HG03066 (cell line): ENCODE results near the gene COL20A1.
"Not testable (repeated sequence)": the region's sequence is repeated elsewhere in the genome, so short reads cannot be mapped to it uniquely, and the experiment has no call there.

Experiments
- ATAC-seq: cut with Tn5 transposase; IDR thresholded peaks from one replicate; pipeline ENCODE4 v1.9.1; 2021; ENCODE audit warnings: low read depth; ENCODE audit not compliant: unreplicated experiment

Gene COL20A1

DNA sequence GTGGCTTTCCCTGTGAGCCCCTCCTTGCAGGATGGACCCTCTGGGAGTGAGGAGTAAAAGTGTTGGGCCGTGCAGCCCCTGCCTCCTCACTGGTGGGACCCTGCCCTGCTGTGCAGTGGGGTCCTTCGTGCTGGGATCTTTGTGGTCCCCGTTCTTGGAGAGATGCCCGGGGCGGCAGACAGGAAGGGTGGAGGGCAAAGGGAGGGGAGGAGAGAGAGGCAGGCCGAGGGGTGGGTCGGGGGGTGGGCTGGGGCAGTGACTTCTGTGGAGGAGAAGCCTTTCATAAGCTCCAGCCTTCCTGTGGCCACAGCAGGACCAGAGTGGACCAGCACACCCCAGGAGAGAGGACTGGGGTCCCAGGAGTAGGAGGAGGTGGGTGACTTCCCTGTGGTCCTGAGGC lies at the start of gene COL20A1:
TSS of gene COL20A1 (plus strand) at position 283 of the 400 bp plus-strand sequence. CDS start 1,922 bp downstream, outside the sequence.
- no peak for ATAC-seq

- ATAC-seq, result no peak
These were observed 49.3 kb upstream of the COL20A1 start for GRCh38 chr20:63243604-63244247.

GRCh38 chr20:63244468-63244867 lies 48.5 kb upstream of the COL20A1 start:
- no peak for ATAC-seq

DNA sequence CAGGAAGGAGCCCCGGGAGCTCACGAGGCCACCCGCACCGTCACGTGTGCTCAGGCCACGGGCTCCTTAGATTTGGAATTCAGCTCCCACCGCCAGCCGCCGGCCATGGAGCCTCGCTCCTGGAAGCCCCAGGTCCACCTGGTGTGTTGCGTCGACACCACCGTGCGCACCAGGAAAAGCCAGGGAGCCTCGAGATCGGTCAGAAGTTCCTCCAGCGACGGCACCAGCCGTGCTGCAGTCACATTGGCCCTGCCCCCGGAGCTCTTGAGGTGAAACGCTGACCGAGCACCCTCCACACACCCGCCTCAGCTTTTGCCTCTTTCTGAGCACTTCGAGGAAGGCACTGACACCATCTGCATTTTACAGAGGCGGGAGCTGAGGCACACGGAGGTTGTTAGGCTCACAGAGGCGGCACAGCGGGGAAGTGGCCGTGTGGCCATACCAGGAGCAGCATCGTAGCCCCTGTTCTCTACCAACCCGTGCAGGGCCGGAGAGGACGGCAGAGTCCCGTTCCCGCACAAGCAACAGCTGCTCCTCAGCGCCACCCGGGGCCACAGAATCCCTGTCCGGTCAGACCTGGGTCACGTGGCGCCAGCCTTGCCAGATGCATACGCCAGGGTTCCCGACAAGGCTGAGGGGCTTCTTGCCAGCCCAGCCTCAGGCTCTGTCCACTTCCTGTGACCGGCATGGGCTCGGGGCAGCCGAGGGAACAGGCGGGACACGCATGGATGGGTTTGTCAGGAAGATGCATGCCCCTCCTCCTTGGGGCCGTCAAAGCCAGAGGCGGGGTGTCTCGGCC lies 46.3 kb upstream of the COL20A1 start:
- no peak for ATAC-seq

DNA sequence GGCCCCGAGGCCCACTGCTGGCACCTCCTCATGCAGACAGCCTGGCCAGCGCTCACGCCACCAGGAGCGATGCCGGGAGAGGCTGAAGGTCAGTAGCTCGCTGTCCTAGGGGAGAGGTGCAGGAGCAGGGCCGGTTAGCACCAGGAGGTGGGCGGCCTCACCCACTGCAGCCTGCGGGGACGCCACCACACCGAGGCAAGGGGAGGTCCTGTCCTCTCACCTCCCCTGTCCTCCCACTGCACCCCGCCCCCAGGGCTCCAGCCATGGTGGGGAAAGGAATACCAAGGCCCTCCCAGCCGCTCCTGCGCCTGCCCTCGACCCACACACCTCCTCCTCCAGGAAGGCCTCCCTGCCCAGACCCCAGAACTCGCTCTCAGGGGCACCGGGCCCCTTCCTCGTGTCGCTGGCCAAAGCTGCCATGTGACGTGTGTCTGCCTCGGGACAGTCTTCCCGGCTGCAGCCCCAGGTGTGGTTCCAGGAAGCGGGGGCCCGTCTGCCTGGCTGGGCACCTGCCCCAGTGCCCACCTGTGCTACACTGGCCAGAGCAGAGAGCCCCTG lies 45.2 kb upstream of the COL20A1 start:
- no peak for ATAC-seq

GRCh38 chr20:63248835-63249591 lies 44.0 kb upstream of the COL20A1 start:
- no peak for ATAC-seq

GRCh38 chr20:63249891-63250290 lies 43.1 kb upstream of the COL20A1 start:
- no peak for ATAC-seq

- ATAC-seq, result not testable (repeated sequence)
These were observed 41.6 kb upstream of the COL20A1 start for GRCh38 chr20:63251350-63251749.

DNA sequence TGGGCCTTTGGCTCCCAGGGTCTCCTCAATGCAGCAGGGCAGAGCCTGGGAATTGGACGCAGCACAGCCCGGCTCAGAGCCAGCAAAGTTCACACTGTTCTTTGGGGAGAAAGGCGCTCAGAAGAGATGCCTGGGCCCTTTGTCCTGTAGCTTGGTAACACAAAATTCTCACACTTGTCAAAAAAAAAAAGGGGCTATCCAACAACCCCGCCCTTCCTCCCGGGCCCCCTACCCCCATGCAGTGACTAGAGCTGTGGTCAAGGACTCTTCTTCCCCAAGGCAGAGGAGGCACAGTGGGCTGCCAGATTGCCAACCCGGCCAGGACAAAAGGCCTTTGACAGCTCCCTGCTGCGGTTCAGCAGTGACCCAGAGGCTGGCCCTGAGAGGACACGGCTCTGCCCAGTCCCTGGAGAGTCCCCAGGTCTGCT lies 40.7 kb upstream of the COL20A1 start:
- ATAC-seq, result no peak

GRCh38 chr20:63253065-63253437 lies 39.9 kb upstream of the COL20A1 start:
- ATAC-seq, result no peak

GRCh38 chr20:63253438-63254231 lies 39.4 kb upstream of the COL20A1 start:
- no peak for ATAC-seq

GRCh38 chr20:63254232-63254605 lies 38.8 kb upstream of the COL20A1 start, which contains the start of gene NKAIN4:
TSS of gene NKAIN4 (minus strand) at chr20:63254463. CDS start at chr20:63254450, 13 bp downstream.
- no peak for ATAC-seq

GRCh38 chr20:63254606-63255384 lies 38.2 kb upstream of the COL20A1 start:
- no peak for ATAC-seq

DNA sequence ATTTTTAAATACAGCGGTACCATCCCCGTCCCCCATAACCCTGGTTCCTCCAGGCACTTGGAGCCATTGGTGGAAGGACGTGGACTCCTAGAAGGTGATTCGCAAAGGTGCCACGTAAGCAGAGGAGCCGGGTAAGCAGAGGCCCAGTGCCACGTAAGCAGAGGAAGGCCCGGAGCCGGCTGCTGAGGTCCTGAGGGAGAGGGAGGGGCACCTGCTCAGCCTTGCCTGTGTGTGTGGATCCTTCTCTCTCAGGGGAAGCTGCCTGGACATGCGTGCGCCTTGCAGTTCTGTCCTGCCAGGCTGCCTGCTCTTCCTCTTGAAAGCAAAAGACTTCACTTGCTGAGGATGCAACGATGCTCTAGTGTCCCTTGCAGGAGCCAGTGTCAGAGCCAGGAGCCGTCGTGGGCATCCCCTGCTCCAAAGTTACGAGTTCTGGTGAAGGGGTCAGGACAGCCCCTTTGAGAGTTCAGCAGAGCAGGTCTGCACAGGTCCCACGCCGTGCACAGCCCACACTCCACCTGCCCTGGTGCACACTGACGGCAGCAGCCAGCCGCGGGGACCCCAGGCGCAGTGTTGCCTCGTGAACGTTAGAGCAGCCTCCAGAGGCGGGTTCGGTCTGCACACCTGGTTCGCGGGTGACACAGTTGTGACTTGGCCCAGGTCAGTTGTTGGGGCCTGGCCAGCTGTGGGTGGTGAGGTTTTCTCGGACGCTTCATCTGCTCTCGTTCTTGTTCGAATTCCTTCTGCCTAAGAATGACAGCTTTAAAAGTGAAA lies 36.9 kb upstream of the COL20A1 start:
- no peak for ATAC-seq

- no peak for ATAC-seq
These were observed 36.0 kb upstream of the COL20A1 start for GRCh38 chr20:63256954-63257353.

GRCh38 chr20:63257629-63258028 lies 35.4 kb upstream of the COL20A1 start:
- no peak for ATAC-seq

DNA sequence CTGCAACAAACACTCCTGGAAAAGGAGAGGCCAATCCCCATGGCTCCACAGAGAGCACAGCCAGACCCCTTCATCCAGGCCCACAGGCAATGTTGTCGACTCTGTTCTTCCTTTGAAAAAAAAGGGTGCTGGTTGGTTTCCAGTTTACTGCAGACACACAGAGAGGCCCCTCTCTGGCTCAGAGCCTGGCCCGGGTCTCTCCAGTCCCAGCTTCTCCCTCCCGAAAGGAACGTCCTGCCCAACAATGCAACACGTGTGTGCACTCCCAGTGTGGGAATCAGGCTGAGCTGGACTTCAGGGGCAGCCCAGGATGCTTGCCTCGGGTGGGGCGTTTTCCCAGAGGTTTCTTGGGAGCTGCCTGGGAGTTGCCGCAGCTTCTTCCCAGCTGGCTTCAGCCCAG lies 34.2 kb upstream of the COL20A1 start:
- ATAC-seq, result no peak

GRCh38 chr20:63259734-63260460 lies 33.1 kb upstream of the COL20A1 start:
- no peak for ATAC-seq
